GM19099 (cell line): ENCODE measurements around the gene KIF5C.

Experiments
- POLR2A ChIP-seq: IDR thresholded peaks from 3 replicates; pipeline ENCODE4 v1.6.1; 2011; ENCODE audit warnings: low read depth; ENCODE audit not compliant: insufficient read length; ENCODE audit errors: extremely low read depth

The KIF5C gene

DNA sequence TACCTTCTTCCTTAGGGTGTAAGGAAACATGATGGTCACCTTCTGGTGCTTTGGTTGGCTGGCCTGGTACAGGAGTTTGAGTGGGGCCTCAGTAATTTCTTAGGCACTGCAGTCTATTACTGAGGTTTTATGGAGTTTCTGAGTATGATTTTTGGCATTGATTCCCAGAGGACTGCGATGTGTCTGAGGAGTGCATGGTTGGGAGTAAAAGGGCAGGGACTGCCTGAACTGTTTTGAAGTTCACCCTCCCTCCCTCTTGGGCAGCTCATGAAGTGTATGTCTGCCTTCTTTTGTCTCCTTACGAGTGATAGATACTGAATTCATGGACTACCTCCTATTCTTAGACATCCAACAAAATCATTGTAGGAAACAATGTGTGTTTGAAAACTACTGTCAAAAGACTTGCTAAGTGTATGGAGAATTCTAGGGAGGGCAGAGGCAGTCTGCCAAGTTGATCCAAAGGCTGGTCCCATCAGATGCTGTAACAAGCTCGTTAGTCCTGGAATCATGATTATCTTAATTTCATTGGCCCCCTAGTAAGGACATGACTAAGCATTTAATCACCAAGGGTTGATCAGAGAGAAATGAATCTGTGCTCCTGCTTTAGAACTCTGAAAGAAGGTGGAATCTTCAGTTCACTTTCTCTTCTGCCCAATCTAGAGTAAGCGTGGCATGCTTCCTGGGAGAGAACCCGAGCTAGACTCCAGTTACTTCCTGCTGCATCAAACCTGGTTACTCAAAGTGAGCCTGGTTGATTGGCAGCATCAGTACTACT lies 190.0 kb downstream of the KIF5C start:
- no peak for TF ChIP-seq POLR2A

DNA sequence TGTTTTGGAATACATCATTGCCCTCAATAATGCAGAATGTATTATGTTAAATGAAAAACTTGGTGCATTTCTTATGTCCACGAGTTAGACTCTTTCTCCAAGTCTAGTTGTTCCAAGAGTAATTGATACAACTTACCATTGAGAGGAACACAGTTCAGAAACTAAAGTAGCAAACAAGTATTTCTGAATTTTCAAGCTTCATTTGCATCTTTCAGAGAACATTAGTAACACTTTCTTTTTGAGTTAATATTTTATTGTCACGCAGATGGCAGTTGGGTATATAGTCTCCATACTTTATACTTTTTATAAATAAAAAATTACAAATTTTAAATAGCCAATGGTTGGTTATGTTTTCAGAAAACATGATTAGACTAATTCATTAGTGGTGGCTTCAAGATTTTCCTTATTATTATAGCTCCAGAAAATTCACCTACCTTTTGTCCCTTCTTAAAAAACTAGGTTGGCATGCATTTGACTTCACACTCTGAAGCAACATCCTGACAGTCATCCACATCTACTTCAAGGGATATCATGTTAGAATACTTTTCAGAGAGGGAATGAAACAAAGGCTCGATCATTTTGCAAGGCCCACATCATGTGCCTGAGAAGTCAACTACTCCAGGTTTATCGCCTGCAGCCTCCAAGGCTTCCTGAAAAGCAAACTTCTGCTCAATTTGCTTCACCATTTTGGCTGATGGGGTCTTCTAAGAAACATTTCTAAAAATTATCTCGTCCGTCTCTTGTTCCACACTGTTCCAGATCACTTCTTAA lies 193.4 kb downstream of the KIF5C start:
- no peak for TF ChIP-seq POLR2A

DNA sequence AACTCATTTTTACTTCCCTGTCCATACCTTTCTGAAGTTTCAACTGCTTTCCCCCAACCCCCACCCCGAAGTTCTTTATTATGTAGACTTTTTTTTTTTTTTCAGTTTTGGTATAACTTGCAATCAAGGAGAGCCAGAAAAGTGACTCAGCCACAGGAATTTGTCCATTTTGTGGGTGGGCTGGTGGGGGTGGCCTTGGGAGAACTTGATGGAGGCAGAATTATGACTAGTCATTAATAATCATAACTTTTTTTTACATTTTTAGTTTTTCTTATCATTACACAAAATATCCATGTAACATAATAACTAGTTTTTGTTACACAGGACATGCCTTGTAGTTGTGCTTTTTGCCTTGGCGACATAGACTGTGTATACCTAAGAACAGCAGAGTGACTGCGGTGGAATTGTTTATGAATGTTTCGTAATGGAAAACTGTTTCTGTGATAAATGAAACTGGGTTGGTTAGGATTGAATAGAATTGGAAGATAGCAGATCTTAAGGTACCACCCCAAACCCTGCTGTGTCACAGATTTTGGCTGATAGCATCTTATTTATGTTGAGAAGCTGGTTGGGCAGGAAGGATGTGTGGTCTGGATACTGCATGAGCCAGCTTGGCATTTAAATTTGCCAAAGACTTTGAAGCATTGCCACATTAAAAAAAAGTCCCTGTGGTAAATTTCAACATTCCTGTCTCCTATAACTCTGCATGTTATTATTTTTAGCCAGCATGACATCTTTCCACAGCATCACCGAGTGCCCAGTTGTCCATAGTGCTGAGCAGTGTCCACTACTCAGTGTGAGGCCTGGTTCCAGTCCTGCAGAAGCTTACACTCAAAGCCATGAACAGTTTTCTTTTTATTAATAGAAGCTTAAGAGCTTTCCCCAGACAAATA lies 194.2 kb downstream of the KIF5C start:
- TF ChIP-seq POLR2A: no peak

DNA sequence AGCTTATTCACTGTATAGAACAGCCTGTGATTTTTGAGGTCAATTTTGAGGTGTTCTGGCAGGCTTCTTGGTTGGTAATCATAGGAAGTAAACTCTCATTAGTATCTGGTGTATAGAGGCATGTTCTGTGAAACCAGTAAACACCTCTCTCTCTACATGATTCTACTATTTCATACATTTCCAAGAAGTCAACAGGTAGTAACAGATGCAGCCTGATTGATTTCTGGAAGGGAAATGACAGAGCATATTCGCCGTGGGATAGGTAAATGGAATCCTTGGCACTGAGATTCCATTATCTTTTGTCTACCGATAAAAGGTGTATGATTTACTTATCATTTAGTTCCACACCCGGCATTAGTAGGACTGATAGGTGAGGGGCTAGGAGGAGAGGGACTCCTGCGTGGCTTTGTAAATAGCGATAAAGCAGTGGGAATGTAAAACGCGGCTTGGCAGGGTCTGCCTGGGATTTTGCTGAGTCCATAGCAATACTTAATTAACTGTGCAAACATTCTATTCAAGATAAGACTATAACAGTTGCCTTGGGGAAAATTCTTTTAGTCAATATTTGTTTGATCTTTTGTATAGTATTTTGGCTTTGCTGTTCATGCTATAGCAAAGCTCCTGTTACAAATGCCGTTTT lies 195.8 kb downstream of the KIF5C start:
- TF ChIP-seq POLR2A: no peak

DNA sequence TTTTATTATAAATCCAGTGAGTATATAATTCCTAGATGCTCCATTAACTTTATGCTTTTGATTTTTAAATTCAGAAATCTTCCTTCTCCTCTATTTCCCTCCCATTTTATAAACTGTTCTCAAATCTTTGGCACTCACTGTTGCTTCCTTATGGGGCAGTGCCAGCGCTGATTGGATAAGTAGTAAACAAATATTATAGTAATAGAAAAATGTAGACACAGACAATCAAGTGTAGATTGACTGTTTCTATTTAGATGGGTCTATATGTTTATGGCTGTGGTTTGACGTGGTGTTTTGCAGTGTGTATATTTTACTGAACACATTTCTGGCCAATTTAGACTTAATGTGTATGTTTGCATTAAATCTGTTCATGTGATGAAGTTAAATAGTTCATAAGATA lies 200.1 kb downstream of the KIF5C start:
- TF ChIP-seq POLR2A: no peak

DNA sequence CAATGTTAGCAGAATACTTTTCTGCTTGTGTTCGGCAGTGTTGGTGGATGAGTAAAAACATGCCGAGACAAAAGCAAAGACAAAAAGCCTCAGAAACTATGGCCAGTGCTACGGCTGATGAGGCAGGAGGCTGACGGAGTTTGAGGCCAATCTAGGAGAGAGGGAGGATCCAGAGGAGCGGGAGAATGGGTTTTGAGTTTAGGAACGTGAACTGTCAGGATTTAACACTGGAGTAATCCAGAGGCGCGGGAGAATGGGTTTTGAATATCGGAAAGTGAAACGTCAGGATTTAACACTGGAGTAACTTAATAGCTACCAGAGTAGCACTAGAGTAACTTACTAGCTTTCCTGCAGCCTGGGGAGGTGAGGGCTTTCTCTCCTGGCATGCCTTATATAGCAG lies 200.8 kb downstream of the KIF5C start:
- TF ChIP-seq POLR2A: no peak
